ENCODE measurements around the gene MLH3.
A peak's percentile ranks its signal among the peaks of the same experiment; 100 is the strongest.

Gene MLH3

GRCh38 chr14:74965486-74966153 lies 85.6 kb downstream of the MLH3 start:
- DNase-seq (ENCODE audit: low spot score): peak; percentile 34

GRCh38 chr14:74964787-74965485 lies 86.3 kb downstream of the MLH3 start:
- DNase-seq (ENCODE audit: low spot score): peak; percentile 59

All from AG08395 (cell line).